Measurements from ENCODE around the gene MAP3K20.

DNA sequence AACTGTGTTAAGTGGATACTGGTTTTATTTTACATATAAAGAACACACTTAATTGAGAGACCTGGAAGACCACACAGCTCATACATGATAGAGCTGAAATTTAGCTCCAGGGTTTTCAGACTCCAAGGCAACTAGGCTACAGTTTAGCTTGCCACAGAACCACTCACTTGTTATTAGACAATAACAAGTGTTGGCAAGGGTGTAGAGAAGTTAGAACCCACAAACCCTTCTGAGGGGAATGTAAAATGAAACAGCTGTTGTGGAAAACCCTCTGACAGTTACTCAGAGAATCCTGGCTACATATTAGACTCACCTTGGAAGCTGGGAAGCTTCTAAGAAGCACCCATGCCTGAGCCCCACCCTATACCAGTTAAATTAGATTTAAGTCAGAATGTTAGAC, 75.3 kb downstream of the MAP3K20 start:
- TF ChIP-seq, protein P1, sequence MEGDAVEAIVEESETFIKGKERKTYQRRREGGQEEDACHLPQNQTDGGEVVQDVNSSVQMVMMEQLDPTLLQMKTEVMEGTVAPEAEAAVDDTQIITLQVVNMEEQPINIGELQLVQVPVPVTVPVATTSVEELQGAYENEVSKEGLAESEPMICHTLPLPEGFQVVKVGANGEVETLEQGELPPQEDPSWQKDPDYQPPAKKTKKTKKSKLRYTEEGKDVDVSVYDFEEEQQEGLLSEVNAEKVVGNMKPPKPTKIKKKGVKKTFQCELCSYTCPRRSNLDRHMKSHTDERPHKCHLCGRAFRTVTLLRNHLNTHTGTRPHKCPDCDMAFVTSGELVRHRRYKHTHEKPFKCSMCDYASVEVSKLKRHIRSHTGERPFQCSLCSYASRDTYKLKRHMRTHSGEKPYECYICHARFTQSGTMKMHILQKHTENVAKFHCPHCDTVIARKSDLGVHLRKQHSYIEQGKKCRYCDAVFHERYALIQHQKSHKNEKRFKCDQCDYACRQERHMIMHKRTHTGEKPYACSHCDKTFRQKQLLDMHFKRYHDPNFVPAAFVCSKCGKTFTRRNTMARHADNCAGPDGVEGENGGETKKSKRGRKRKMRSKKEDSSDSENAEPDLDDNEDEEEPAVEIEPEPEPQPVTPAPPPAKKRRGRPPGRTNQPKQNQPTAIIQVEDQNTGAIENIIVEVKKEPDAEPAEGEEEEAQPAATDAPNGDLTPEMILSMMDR (conservative IDR thresholded peaks at IDR 0.05 in 1 of 2, IDR thresholded peaks at IDR 0.05 in 1 of 2; ENCODE audit: low read depth in 1 of 2, low read length in 2 of 2), result no peak
- TF ChIP-seq EZH2 (IDR thresholded peaks at IDR 0.05; ENCODE audit: low read length, missing control alignments), result no peak
